C4-2B (cell line): Measurements from ENCODE around the gene SERPINA5.

Experiments used
- CTCF ChIP-seq: fragments of 450-650 bp; conservative IDR thresholded peaks from 2 replicates; pipeline ENCODE4 v1.5.1; 2017; ENCODE audit warnings: mild to moderate bottlenecking
- ZFX ChIP-seq: fragments of 450-650 bp; IDR thresholded peaks from 2 replicates; pipeline ENCODE4 v1.6.1; 2017

- no peak for TF ChIP-seq CTCF
- no peak for TF ChIP-seq ZFX
Observed at GRCh38 chr14:94582851-94583250, 1.6 kb downstream of the SERPINA5 start.
